ENCODE results near the gene ARMC5.

The ARMC5 gene

GRCh38 chr16:31451681-31452351 lies 7.5 kb upstream of the ARMC5 start:
- H3K27ac ChIP-seq, result peak overlapping the region; percentile 62
- peak; percentile 72 for TF ChIP-seq CTCF (conservative IDR thresholded peaks at IDR 0.05)

GRCh38 chr16:31452631-31453106 lies 6.6 kb upstream of the ARMC5 start:
- no peak for TF ChIP-seq CTCF (conservative IDR thresholded peaks at IDR 0.05)
- H3K27ac ChIP-seq, result peak overlapping the region; percentile 62; the same call in 1 of the 2 replicates

- TF ChIP-seq CTCF (conservative IDR thresholded peaks at IDR 0.05), result no peak
- H3K27ac ChIP-seq, result no peak overlapping the region
Observed at GRCh38 chr16:31453255-31454204, 5.8 kb upstream of the ARMC5 start.

GRCh38 chr16:31455601-31456314 lies 3.5 kb upstream of the ARMC5 start:
- no peak overlapping the region for H3K27ac ChIP-seq
- no peak for TF ChIP-seq CTCF (conservative IDR thresholded peaks at IDR 0.05)

- TF ChIP-seq CTCF (conservative IDR thresholded peaks at IDR 0.05), result no peak
- H3K27ac ChIP-seq, result no peak overlapping the region
Observed at GRCh38 chr16:31456988-31457360, 2.3 kb upstream of the ARMC5 start.

DNA sequence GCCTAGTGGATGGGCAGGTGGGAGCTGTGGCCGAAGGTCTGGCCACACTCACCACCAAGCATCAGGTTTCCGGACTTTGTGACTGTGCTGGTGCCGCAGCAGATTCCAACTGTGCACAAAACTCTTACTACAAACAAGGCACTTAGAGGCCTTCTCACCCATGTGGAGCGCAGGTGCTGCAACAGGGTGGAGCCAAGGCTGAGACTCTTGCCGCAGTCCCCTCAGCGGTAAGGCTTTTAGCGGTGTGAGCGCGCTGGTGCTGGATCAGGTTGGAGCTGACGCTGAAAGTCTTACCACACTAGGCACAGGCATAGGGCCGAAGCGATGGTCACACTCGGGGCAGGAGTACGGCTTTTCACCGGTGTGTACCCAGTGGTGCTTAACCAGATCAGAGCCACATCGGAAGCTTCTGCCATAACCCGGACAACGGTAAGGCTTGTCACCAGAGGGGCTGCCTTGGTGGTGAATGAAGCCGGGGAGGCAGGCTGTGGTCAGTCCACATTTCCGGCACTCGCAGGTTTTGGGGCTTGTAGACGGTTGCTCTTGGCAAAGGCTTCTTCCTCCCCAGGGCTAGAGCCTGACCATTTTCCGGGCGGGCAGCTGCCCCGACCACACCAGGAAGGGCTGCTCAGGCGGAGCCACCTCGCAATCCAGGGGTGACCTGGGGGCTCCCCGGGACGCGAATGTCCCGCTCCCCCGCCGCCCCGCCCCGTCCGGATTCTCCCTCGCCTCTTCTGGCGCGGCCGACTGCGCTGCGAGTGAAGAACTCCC lies 1.0 kb upstream of the ARMC5 start:
- TF ChIP-seq CTCF (conservative IDR thresholded peaks at IDR 0.05), result no peak
- no peak overlapping the region; the same call in 1 of the 2 replicates for H3K27ac ChIP-seq
